Measurements from ENCODE around the gene PUM1. TPM values are rescaled to one million over a fixed set of nuclear protein-coding genes. Genes with fewer than 3 reads are reported as not detected.

The PUM1 gene
- total RNA-seq, 1 experiment from 2014 or later, result 25.7 TPM

GRCh38 chr1:30894508-30894973 lies 171.0 kb downstream of the PUM1 start:
- no peak for DNase-seq (ENCODE audit: low spot score)

GRCh38 chr1:30893776-30894507 lies 171.6 kb downstream of the PUM1 start:
- no peak for DNase-seq (ENCODE audit: low spot score)

GRCh38 chr1:30892671-30893073 lies 172.8 kb downstream of the PUM1 start:
- no peak for DNase-seq (ENCODE audit: low spot score)

GRCh38 chr1:30891227-30891552 lies 174.3 kb downstream of the PUM1 start:
- no peak for DNase-seq (ENCODE audit: low spot score)

- DNase-seq (ENCODE audit: low spot score), result no peak
These were observed 174.9 kb downstream of the PUM1 start for GRCh38 chr1:30890502-30891226.

GRCh38 chr1:30889511-30889910 lies 176.0 kb downstream of the PUM1 start:
- no peak for DNase-seq (ENCODE audit: low spot score)

GRCh38 chr1:30888975-30889374 lies 176.5 kb downstream of the PUM1 start:
- DNase-seq (ENCODE audit: low spot score), result no peak

GRCh38 chr1:30888391-30888790 lies 177.1 kb downstream of the PUM1 start:
- DNase-seq (ENCODE audit: low spot score), result peak; percentile 27

GRCh38 chr1:30887485-30888315 lies 177.8 kb downstream of the PUM1 start:
- DNase-seq (ENCODE audit: low spot score), result peak; percentile 25

GRCh38 chr1:30886710-30887428 lies 178.6 kb downstream of the PUM1 start:
- DNase-seq (ENCODE audit: low spot score), result no peak

- DNase-seq (ENCODE audit: low spot score), result no peak
These were observed 179.7 kb downstream of the PUM1 start for GRCh38 chr1:30885570-30886522.

GRCh38 chr1:30884723-30885122 lies 180.8 kb downstream of the PUM1 start:
- no peak for DNase-seq (ENCODE audit: low spot score)

- DNase-seq (ENCODE audit: low spot score), result no peak
These were observed 181.9 kb downstream of the PUM1 start for GRCh38 chr1:30883389-30884172.

GRCh38 chr1:30882678-30883388 lies 182.7 kb downstream of the PUM1 start:
- no peak for DNase-seq (ENCODE audit: low spot score)

Other genes with a start within 250 kb of the PUM1 start
- gene SDC3, start 157.0 kb downstream of the PUM1 start, total RNA-seq (2014; rRNA removed; shearing (Covaris generic)), result 10.2 and 18.4 TPM in 2 replicates
- 2.5 and 3.3 TPM in 2 replicates for gene NKAIN1, start 174.2 kb upstream of the PUM1 start, total RNA-seq (2014; rRNA removed; shearing (Covaris generic))
- gene SNRNP40, start 231.1 kb upstream of the PUM1 start, total RNA-seq (2014; rRNA removed; shearing (Covaris generic)), result 88.1 and 89.8 TPM in 2 replicates
- 37.5 and 37.6 TPM in 2 replicates for gene ZCCHC17, start 231.3 kb upstream of the PUM1 start, total RNA-seq (2014; rRNA removed; shearing (Covaris generic))